ENCODE data around the gene APOM.

Gene APOM

DNA sequence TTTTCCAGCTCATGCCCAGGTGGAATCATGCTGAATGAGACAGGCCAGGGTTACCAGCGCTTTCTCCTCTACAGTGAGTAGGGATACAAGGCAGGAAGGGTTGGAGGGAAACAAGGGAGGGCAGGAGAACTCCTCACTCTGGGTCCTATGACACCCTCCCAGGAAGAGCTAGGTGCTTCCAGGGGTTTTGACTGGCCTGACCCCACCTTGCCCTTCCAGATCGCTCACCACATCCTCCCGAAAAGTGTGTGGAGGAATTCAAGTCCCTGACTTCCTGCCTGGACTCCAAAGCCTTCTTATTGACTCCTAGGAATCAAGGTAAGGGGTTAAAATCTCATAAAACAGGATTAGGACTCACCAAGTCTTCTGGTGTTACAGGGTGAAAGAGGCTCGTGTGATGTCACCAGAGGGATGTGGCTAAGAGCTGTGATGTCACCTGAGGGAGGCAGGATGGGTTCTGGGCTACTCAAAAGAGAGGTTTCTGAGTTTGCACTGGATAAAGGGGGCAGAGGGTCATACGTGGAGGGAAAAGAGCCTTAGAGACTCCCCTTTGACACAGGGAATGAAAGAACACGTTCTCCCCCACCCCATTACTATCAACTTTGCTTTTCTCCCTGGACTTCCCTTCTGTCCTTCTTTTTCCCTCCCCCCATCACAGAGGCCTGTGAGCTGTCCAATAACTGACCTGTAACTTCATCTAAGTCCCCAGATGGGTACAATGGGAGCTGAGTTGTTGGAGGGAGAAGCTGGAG, 1.9 kb downstream of the APOM start:
- H3K9me3 ChIP-seq (ENCODE audit: control insufficient read depth, insufficient read depth, low read depth, low read length) = no peaks in the 10 kb centered on the region
- no peak overlapping the region for H3K4me3 ChIP-seq (ENCODE audit: low read depth, low read length)
- no peak overlapping the region for H3K27ac ChIP-seq (ENCODE audit: extremely low read depth, low read depth, low read length)
- peaks cover 5% of the 10 kb centered on the region; the same call in 1 of the 2 replicates for H3K4me1 ChIP-seq (ENCODE audit: control insufficient read depth, insufficient read depth, low read length)
- POLR2A ChIA-PET = interaction anchor here (0.9 to 3.2 kb wide), 5 partner anchors 9 to 314 kb away, joined by 3 to 11 read pairs (median 3); partner anchors contain the start of genes DXO, HSPA1B and PRRC2A
- CTCF ChIA-PET = interaction anchor here (0.6 to 1.1 kb wide), 4 partner anchors 23 to 1217 kb away, joined by 3 to 4 read pairs (median 3); partner anchors contain the start of genes LST1 and LY6G5C
- H3K36me3 ChIP-seq (ENCODE audit: control insufficient read depth in 2 of 2, insufficient read depth in 1 of 2, low read length in 2 of 2) = peaks cover 0 to 43% of the 10 kb centered on the region in 2 experiments; a peak in 2 of 3 replicates
- TF ChIP-seq ZNF624 (tag by site-specific recombination; IDR thresholded peaks at IDR 0.05) = no peak
- no peak for TF ChIP-seq ZNF23 (tag by site-specific recombination; IDR thresholded peaks at IDR 0.05; ENCODE audit: borderline replicate concordance)
- 0 out of 2 replicates have a peak, but pooled peaks have one; percentile 17 for TF ChIP-seq SP2 (tag by site-specific recombination; IDR thresholded peaks at IDR 0.05)
- TF ChIP-seq ZNF239 (tag by site-specific recombination; IDR thresholded peaks at IDR 0.05) = no peak
- TF ChIP-seq, protein P1, sequence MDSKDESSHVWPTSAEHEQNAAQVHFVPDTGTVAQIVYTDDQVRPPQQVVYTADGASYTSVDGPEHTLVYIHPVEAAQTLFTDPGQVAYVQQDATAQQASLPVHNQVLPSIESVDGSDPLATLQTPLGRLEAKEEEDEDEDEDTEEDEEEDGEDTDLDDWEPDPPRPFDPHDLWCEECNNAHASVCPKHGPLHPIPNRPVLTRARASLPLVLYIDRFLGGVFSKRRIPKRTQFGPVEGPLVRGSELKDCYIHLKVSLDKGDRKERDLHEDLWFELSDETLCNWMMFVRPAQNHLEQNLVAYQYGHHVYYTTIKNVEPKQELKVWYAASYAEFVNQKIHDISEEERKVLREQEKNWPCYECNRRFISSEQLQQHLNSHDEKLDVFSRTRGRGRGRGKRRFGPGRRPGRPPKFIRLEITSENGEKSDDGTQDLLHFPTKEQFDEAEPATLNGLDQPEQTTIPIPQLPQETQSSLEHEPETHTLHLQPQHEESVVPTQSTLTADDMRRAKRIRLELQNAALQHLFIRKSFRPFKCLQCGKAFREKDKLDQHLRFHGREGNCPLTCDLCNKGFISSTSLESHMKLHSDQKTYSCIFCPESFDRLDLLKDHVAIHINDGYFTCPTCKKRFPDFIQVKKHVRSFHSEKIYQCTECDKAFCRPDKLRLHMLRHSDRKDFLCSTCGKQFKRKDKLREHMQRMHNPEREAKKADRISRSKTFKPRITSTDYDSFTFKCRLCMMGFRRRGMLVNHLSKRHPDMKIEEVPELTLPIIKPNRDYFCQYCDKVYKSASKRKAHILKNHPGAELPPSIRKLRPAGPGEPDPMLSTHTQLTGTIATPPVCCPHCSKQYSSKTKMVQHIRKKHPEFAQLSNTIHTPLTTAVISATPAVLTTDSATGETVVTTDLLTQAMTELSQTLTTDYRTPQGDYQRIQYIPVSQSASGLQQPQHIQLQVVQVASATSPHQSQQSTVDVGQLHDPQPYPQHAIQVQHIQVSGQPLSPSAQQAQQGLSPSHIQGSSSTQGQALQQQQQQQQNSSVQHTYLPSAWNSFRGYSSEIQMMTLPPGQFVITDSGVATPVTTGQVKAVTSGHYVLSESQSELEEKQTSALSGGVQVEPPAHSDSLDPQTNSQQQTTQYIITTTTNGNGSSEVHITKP (tag by site-specific recombination; IDR thresholded peaks at IDR 0.05) = peak; percentile 84
- TF ChIP-seq, protein P2, sequence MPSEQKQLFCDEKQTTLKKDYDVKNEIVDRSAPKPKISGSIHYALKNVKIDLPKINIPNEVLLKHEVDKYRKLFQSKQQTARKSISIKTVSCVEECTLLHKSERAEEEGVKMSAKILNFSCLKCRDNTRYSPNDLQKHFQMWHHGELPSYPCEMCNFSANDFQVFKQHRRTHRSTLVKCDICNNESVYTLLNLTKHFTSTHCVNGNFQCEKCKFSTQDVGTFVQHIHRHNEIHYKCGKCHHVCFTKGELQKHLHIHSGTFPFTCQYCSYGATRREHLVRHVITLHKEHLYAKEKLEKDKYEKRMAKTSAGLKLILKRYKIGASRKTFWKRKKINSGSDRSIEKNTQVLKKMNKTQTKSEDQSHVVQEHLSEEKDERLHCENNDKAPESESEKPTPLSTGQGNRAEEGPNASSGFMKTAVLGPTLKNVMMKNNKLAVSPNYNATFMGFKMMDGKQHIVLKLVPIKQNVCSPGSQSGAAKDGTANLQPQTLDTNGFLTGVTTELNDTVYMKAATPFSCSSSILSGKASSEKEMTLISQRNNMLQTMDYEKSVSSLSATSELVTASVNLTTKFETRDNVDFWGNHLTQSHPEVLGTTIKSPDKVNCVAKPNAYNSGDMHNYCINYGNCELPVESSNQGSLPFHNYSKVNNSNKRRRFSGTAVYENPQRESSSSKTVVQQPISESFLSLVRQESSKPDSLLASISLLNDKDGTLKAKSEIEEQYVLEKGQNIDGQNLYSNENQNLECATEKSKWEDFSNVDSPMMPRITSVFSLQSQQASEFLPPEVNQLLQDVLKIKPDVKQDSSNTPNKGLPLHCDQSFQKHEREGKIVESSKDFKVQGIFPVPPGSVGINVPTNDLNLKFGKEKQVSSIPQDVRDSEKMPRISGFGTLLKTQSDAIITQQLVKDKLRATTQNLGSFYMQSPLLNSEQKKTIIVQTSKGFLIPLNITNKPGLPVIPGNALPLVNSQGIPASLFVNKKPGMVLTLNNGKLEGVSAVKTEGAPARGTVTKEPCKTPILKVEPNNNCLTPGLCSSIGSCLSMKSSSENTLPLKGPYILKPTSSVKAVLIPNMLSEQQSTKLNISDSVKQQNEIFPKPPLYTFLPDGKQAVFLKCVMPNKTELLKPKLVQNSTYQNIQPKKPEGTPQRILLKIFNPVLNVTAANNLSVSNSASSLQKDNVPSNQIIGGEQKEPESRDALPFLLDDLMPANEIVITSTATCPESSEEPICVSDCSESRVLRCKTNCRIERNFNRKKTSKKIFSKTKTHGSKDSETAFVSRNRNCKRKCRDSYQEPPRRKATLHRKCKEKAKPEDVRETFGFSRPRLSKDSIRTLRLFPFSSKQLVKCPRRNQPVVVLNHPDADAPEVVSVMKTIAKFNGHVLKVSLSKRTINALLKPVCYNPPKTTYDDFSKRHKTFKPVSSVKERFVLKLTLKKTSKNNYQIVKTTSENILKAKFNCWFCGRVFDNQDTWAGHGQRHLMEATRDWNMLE (tag by site-specific recombination; conservative IDR thresholded peaks at IDR 0.05; ENCODE audit: low read depth) = no peak
- no peak for TF ChIP-seq KLF1 (tag by site-specific recombination; IDR thresholded peaks at IDR 0.05)
- TF ChIP-seq ZNF24 (tag by site-specific recombination; IDR thresholded peaks at IDR 0.05) = no peak
- TF ChIP-seq ZNF366 (tag by site-specific recombination; conservative IDR thresholded peaks at IDR 0.05) = peak; percentile 63
- TF ChIP-seq, protein P3, sequence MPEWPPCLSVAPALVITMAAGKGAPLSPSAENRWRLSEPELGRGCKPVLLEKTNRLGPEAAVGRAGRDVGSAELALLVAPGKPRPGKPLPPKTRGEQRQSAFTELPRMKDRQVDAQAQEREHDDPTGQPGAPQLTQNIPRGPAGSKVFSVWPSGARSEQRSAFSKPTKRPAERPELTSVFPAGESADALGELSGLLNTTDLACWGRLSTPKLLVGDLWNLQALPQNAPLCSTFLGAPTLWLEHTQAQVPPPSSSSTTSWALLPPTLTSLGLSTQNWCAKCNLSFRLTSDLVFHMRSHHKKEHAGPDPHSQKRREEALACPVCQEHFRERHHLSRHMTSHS (tag by site-specific recombination; IDR thresholded peaks at IDR 0.05) = no peak
- no peak for TF ChIP-seq ZNF623 (tag by site-specific recombination; IDR thresholded peaks at IDR 0.05)
- no peak for TF ChIP-seq GLIS1 (tag by site-specific recombination; IDR thresholded peaks at IDR 0.05)
- TF ChIP-seq, protein P4, sequence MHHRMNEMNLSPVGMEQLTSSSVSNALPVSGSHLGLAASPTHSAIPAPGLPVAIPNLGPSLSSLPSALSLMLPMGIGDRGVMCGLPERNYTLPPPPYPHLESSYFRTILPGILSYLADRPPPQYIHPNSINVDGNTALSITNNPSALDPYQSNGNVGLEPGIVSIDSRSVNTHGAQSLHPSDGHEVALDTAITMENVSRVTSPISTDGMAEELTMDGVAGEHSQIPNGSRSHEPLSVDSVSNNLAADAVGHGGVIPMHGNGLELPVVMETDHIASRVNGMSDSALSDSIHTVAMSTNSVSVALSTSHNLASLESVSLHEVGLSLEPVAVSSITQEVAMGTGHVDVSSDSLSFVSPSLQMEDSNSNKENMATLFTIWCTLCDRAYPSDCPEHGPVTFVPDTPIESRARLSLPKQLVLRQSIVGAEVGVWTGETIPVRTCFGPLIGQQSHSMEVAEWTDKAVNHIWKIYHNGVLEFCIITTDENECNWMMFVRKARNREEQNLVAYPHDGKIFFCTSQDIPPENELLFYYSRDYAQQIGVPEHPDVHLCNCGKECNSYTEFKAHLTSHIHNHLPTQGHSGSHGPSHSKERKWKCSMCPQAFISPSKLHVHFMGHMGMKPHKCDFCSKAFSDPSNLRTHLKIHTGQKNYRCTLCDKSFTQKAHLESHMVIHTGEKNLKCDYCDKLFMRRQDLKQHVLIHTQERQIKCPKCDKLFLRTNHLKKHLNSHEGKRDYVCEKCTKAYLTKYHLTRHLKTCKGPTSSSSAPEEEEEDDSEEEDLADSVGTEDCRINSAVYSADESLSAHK (tag by site-specific recombination; IDR thresholded peaks at IDR 0.05) = no peak
- no peak for TF ChIP-seq EGR2 (tag by site-specific recombination; IDR thresholded peaks at IDR 0.05; ENCODE audit: low read depth)
- peak; percentile 70 for TF ChIP-seq ZNF600 (tag by site-specific recombination; IDR thresholded peaks at IDR 0.05)
- TF ChIP-seq ZIC2 (tag by site-specific recombination; IDR thresholded peaks at IDR 0.05) = no peak
- TF ChIP-seq, protein P5, sequence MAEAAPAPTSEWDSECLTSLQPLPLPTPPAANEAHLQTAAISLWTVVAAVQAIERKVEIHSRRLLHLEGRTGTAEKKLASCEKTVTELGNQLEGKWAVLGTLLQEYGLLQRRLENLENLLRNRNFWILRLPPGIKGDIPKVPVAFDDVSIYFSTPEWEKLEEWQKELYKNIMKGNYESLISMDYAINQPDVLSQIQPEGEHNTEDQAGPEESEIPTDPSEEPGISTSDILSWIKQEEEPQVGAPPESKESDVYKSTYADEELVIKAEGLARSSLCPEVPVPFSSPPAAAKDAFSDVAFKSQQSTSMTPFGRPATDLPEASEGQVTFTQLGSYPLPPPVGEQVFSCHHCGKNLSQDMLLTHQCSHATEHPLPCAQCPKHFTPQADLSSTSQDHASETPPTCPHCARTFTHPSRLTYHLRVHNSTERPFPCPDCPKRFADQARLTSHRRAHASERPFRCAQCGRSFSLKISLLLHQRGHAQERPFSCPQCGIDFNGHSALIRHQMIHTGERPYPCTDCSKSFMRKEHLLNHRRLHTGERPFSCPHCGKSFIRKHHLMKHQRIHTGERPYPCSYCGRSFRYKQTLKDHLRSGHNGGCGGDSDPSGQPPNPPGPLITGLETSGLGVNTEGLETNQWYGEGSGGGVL (tag by site-specific recombination; IDR thresholded peaks at IDR 0.05) = peak; percentile 84
- no peak for TF ChIP-seq RBAK (tag by site-specific recombination; IDR thresholded peaks at IDR 0.05)
- TF ChIP-seq KLF9 (tag by site-specific recombination; IDR thresholded peaks at IDR 0.05; ENCODE audit: low read depth) = no peak
- no peak for TF ChIP-seq ZNF544 (tag by site-specific recombination; IDR thresholded peaks at IDR 0.05)
- no peak for TF ChIP-seq ZFP37 (tag by site-specific recombination; IDR thresholded peaks at IDR 0.05)
- no peak for TF ChIP-seq MYNN (tag by site-specific recombination; IDR thresholded peaks at IDR 0.05; ENCODE audit: borderline replicate concordance)
- no peak for TF ChIP-seq ZNF292 (tag by site-specific recombination; IDR thresholded peaks at IDR 0.05; ENCODE audit: borderline replicate concordance, low read depth)
- TF ChIP-seq ZNF146 (tag by site-specific recombination; IDR thresholded peaks at IDR 0.05) = no peak

Data from HEK293 (cell line).